HG03575 (cell line): ENCODE results near the gene PAK2.
"Not testable (repeated sequence)": the region's sequence is repeated elsewhere in the genome, so short reads cannot be mapped to it uniquely, and the experiment has no call there.

Source experiments
- ATAC-seq: cut with Tn5 transposase; IDR thresholded peaks from one replicate; pipeline ENCODE4 v1.9.1; 2021; ENCODE audit not compliant: unreplicated experiment, insufficient number of reproducible peaks, low FRiP score; ENCODE audit errors: extremely low read depth

Gene PAK2

GRCh38 chr3:196821806-196822355 is 82.2 kb downstream of the PAK2 start:
- ATAC-seq = no peak

- not testable (repeated sequence) for ATAC-seq
Observed at GRCh38 chr3:196829651-196830050, 90.0 kb downstream of the PAK2 start.

- no peak for ATAC-seq
Observed at GRCh38 chr3:196835086-196835485, 95.4 kb downstream of the PAK2 start.

GRCh38 chr3:196836626-196837025 is 97.0 kb downstream of the PAK2 start:
- not testable (repeated sequence) for ATAC-seq

GRCh38 chr3:196837819-196838420 is 98.3 kb downstream of the PAK2 start:
- no peak for ATAC-seq

GRCh38 chr3:196839351-196839750 is 99.7 kb downstream of the PAK2 start:
- not testable (repeated sequence) for ATAC-seq

- no peak for ATAC-seq
Observed at GRCh38 chr3:196842567-196843434, 103.1 kb downstream of the PAK2 start.

GRCh38 chr3:196843435-196844110 is 103.9 kb downstream of the PAK2 start:
- no peak for ATAC-seq

GRCh38 chr3:196844235-196845219 is 104.9 kb downstream of the PAK2 start:
- ATAC-seq = not testable (repeated sequence)

GRCh38 chr3:196848375-196848774 is 108.7 kb downstream of the PAK2 start:
- ATAC-seq = not testable (repeated sequence)

GRCh38 chr3:196849180-196849741 is 109.6 kb downstream of the PAK2 start:
- ATAC-seq = no peak

- not testable (repeated sequence) for ATAC-seq
Observed at GRCh38 chr3:196863000-196863399, 123.3 kb downstream of the PAK2 start.

GRCh38 chr3:196867155-196867506 is 127.5 kb downstream of the PAK2 start:
- no peak for ATAC-seq

- peak; percentile 42 for ATAC-seq
Observed at GRCh38 chr3:196867507-196868296, 128.0 kb downstream of the PAK2 start, which contains the start of gene SENP5. Gene SENP5, plus strand, starts transcription at chr3:196867920. Its CDS starts 17,262 bp downstream, at chr3:196885182.

- ATAC-seq = no peak
Observed at GRCh38 chr3:196868297-196868661, 128.6 kb downstream of the PAK2 start.

GRCh38 chr3:196872316-196872715 is 132.7 kb downstream of the PAK2 start:
- no peak for ATAC-seq

- ATAC-seq = not testable (repeated sequence)
Observed at GRCh38 chr3:196874511-196875094, 134.9 kb downstream of the PAK2 start.
